ENCODE data around the gene SAFB.

- no peak for TF ChIP-seq POLR2A (IDR thresholded peaks at IDR 0.05)
- TF ChIP-seq POLR2AphosphoS5 (IDR thresholded peaks at IDR 0.05) = no peak
- TF ChIP-seq, protein P1, sequence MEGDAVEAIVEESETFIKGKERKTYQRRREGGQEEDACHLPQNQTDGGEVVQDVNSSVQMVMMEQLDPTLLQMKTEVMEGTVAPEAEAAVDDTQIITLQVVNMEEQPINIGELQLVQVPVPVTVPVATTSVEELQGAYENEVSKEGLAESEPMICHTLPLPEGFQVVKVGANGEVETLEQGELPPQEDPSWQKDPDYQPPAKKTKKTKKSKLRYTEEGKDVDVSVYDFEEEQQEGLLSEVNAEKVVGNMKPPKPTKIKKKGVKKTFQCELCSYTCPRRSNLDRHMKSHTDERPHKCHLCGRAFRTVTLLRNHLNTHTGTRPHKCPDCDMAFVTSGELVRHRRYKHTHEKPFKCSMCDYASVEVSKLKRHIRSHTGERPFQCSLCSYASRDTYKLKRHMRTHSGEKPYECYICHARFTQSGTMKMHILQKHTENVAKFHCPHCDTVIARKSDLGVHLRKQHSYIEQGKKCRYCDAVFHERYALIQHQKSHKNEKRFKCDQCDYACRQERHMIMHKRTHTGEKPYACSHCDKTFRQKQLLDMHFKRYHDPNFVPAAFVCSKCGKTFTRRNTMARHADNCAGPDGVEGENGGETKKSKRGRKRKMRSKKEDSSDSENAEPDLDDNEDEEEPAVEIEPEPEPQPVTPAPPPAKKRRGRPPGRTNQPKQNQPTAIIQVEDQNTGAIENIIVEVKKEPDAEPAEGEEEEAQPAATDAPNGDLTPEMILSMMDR (IDR thresholded peaks at IDR 0.05) = no peak
- no peak for TF ChIP-seq EP300 (IDR thresholded peaks at IDR 0.05; ENCODE audit: low read depth)
Measured at GRCh38 chr19:5666921-5667610, 44.2 kb downstream of the SAFB start.

All from transverse colon (tissue), 4 donors.